SU-DHL-6 (cell line): ENCODE results near the gene OSCP1.
A peak's percentile ranks its signal among the peaks of the same experiment; 100 is the strongest.

Experiments used
- EZH2phosphoT487 ChIP-seq: fragments of 200-600 bp; sonication (generic), shearing (Covaris generic); conservative IDR thresholded peaks from 2 replicates; pipeline ENCODE4 v1.6.1; 2018; ENCODE audit warnings: mild to moderate bottlenecking, antibody characterized with exemption, low read length, moderate library complexity, mixed read lengths
- TF ChIP-seq, protein P1 (sequence below): fragments of 200-600 bp; sonication (generic); IDR thresholded peaks from one replicate; pipeline ENCODE4 v1.5.1; 2017; ENCODE audit warnings: antibody characterized with exemption, mild to moderate bottlenecking, low read length, moderate library complexity; ENCODE audit not compliant: insufficient read depth, poor library complexity, severe bottlenecking

GRCh38 chr1:36369061-36369861, 81.0 kb downstream of the OSCP1 start:
- TF ChIP-seq, protein P1, sequence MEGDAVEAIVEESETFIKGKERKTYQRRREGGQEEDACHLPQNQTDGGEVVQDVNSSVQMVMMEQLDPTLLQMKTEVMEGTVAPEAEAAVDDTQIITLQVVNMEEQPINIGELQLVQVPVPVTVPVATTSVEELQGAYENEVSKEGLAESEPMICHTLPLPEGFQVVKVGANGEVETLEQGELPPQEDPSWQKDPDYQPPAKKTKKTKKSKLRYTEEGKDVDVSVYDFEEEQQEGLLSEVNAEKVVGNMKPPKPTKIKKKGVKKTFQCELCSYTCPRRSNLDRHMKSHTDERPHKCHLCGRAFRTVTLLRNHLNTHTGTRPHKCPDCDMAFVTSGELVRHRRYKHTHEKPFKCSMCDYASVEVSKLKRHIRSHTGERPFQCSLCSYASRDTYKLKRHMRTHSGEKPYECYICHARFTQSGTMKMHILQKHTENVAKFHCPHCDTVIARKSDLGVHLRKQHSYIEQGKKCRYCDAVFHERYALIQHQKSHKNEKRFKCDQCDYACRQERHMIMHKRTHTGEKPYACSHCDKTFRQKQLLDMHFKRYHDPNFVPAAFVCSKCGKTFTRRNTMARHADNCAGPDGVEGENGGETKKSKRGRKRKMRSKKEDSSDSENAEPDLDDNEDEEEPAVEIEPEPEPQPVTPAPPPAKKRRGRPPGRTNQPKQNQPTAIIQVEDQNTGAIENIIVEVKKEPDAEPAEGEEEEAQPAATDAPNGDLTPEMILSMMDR: peak; percentile 87
- no peak for TF ChIP-seq EZH2phosphoT487
